NCI-H1694 treated with DMSO at 0.1 percent for 48 hours (cell line): ENCODE measurements around the gene TFB1M.
"Not testable (repeated sequence)": the region's sequence is repeated elsewhere in the genome, so short reads cannot be mapped to it uniquely, and the experiment has no call there.

Experiments used
- DNase-seq: peaks from one replicate; lab custom pipeline; 2025; lab: John Stamatoyannopoulos, UW

The TFB1M gene

DNA sequence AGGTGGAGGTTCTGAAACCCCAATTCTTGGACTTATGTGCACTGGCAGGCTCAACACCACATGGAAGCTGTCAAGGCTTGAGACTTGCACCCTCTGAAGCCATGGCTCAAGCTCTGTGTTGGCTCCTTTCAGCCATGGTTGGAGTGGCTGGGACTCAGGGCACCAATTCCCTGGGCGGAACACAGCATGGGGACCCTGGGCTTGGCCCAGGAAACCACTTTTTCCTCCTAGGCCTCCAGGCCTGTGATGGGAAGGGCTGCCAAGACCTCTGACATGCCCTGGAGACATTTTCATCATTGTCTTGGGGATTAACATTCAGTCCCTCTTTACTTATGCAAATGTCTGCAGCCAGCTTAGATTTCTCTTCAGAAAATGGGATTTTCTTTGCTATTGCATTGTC is 76.7 kb downstream of the TFB1M start:
- no peak for DNase-seq

DNA sequence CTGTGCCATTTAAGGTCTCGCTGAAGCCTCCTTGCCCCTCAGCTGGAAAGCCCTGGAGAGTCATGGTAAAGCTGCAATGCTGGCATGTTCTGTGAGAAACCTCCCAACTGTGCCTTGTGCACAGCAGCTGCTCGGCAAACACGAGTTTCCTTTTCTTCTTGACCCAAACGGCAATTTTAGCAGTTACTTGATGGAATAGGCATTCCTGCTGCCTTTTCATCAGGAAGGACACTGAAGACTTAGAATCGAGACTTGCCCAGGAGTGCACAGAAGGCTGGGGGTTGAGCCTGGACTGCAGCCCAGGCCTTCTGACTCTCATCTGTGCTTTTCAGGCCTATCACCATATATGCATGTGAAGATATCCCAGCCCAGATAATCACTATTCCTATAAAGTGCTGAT is 79.2 kb downstream of the TFB1M start:
- no peak for DNase-seq

DNA sequence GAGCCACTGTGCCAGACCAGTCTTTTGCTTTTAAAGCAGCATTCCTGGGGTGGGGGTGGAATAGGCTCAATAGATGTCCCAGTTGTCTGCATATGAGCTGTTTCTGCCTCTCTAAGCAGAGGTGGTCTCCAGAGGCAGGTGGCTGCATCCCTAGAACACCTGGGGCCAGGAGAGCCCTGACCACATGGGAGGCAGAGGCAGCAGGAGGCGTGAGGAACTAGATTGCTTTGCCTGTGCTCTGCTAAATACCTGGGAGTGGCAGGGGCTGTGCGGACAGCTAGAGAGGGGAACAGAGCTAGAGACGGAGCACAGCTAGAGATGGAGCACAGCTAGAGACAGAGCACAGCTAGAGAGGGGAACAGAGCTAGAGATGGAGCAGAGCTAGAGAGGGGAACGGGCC is 79.6 kb downstream of the TFB1M start:
- DNase-seq, result no peak

DNA sequence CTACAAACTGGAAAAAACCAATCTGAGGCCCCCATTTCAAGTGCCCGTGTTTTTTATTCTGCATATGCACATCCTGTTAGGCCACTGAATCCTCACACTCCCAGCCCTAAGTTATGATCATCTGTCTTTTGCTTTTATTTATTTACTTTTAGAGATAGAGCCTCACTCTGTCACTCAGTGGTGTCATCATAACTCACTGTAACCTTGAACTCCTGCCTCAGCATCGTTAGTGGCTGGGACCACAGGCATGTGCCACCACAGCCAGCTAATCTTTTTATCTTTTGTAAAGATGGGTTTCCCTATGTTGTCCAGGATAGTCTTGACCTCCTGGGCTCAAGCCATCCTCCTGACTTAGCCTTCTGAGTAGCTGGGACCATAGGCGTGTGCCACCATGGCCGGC is 80.1 kb downstream of the TFB1M start:
- no peak for DNase-seq

DNA sequence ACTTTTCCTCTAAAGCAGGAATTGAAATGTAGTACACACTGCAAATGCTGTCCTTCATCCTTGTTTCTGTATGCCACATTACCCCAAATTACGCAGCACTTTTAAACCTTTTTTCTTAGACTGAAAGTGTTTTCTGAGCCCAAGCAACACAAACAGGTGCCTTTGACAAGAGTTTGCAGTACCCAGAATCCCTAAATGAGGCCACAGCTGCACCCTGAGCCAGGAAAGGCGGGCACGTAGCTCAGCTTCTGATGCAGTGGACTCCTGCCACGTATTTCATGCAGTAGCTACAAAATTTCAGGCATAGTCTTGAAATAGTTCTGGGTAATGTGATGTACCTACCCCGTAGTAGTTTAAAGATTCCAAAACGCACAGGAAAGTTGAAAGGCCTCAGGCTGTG is 81.4 kb downstream of the TFB1M start:
- DNase-seq, result no peak

DNA sequence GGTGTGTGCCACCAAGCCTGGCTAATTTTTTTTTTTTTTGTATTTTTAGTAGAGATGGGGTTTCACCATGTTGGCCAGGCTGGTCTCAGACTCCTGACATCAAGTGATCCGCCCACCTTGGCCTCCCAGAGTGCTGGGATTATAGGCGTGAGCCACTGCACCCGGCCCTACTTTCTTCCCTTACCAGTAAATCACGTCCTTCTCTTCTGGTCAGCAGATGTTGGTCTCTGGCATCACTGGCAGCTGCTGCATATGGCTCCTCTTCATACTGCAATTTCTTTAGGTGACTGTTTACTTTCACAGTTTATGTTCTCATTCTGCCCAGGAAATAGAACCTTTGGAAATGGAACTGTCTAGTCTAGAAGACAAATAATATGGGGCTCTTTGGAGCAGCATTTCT is 83.3 kb downstream of the TFB1M start:
- not testable (repeated sequence) for DNase-seq

DNA sequence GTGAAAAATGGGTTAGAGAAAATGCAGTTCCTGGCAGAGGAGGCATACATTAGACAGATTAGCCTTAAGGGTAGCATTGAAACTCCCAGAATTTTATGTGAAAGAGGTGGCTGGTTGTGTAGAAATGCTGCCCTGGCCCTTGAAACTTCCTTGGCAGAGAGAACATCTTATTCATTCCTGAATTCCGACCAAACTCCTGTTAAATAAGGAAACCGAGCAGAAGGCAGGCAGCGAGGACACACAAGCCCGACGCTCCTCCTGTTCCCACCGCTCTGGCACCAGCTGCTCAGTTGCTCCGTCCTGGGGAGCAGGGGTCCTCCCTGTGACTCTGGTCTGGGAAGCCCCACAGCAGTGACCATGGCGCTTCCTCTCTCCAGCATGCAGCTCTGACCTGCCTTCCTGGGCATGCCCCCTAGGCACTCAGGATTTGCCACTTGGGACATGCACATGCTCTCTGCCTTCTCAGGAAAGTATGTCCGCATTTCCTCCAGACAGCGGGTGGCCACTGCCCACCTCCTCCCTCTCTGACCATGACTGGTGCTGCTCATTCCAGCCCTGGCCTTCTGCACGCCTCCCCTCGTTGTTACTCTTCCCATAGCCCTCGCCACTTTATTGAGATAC is 85.6 kb downstream of the TFB1M start:
- no peak for DNase-seq

DNA sequence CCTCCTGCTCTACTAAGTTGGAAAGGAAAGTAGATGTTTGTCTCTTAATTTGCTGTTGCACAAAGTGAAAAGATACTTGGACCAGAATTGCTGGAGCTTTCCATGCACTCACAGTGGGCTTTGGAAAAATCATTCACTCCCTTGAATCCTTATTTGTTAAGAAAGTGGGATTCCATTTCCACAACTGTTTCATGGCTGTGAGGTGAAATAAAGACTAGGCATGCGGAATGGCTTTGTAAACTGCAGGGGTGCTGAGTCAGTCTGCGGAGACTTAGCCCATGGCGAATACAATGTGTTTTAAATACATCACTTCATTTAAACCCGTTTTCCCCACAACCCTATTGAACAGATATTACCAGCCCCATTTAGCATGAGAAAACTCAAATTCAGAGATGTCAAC is 87.2 kb downstream of the TFB1M start:
- no peak for DNase-seq

DNA sequence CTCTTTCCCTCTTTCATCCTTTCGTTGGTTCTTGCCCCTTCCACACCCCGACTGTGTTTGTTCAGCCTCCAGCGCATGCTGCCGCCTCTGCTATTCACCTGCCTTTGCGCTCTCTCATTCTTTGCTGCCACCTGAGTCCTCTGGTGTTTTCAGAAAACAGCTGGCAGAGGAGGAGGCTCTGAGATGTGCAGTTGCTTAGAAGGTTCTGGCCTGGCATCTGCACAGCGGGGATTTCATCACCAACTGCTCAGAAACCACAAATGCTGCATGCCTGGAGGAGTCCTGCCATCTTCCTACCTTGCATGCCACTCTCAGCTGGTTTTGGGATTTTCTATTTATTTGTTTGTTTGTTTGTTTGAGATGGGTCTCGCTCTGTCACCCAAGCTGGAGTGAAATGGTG is 89.7 kb downstream of the TFB1M start:
- DNase-seq, result no peak

DNA sequence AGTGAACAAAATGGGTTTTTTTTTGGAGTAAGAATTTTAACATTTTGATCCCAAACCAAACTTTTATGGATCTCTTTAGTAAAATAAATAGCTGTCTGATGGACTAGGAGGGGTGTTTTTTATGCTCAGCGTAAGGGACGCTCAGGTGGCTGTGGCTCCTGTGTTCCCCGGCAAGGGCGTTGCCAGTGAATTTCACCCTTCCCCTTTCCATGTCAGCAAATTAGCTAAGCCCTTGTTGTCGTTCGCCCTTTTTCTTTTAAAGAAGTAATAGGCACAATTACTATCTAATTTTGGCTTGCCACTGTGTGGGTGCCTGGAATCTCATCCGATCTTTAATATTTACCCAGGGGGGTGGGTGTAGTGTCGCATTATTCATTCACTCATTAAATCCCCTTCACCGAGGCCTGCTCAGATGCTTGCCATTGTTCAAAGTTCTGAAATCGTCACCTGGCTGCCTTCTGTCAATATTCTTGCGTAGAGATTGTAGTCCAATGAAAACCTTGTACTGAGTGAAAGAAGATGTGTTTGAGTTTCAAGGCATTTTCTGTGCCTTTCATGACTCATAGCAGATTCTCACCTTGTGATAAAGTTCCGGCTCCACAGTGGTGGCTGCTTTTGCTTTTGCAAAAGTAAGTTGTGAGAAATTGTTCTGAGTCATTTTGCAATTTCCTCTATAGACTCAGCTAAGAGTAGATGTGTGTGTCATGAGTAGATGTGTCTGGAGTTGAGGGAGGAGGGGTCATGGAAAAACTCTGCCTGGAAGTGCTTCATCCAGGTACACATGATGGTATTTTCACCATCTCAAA is 90.4 kb downstream of the TFB1M start:
- DNase-seq, result no peak

DNA sequence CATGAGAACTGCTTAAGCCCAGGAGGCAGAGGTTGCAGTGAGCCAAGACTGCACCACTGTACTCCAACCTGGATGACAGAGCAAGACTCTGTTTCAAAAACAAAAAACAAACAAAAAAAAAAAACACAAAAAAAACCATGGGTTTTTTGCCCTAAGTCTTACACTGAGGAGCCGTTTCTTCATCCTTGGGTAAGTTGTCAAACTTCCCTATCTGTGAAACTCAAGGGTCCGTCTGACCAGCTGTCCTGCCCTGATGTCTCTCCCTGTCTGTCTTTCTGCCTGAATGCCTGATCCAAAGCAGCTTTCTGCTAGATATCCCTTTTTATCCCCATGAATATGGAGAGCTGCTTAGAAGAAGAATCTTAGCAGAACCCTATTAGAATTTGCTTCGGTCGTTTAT is 91.8 kb downstream of the TFB1M start:
- no peak for DNase-seq

DNA sequence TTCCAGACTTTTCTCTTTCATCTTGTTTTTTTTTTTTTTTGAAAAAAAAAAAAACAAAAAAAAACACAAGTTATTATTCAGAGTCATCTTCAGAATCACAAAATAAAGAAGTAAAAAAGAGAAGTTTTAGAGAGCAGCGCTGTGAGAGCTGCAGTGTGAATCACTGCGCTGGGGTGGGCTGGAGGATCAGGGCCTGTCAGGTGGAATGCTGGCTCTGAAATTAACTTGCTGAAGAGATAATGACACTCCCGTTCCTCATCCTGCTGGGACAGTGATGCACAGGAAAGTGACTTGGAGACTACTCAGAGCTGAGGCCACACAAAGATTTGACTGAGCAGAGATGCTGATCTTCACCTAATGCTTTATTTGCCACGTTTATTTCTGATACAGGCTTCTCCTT is 93.2 kb downstream of the TFB1M start:
- no peak for DNase-seq

DNA sequence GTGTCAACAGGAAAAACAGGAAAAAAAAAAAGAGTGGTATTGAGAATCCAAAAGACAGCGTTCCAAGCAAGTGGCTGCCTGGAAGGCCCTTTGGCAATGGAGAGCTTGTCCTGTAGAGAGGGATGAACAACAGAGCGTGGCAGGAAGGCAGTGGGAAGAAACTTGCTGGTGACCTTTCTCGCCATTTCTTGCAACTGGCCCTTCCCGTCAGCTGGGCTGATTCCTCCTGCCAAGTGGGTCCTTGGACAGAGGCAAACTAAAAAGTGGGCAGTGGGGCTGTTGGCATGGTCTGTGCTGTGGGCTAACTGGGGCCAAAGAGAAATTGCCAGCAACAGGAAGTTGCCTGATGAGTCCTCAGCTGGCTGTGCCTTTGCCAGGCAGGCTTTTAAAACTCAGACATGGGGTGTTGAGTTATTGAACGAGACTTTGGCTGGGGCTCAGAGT is 94.4 kb downstream of the TFB1M start:
- no peak for DNase-seq

DNA sequence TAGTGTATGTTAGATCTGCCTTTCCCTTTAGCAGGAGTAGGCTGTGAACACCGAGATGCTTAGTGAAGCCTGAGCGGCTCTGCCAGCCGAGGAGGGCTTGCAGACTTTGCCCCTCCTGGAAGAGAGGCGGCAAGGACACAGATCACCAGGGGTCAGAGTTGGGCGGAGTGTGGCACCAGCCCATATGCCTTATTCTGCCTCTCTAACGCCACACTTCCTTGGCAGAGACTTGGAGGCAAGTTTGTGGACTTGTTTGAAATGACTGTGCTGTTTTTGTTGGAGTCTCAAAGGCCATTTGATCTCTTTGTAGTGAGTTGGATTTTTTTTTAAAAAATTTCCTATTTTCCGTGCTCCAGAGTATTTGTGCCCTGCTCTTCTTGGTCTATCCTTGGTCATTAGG is 95.0 kb downstream of the TFB1M start:
- no peak for DNase-seq

DNA sequence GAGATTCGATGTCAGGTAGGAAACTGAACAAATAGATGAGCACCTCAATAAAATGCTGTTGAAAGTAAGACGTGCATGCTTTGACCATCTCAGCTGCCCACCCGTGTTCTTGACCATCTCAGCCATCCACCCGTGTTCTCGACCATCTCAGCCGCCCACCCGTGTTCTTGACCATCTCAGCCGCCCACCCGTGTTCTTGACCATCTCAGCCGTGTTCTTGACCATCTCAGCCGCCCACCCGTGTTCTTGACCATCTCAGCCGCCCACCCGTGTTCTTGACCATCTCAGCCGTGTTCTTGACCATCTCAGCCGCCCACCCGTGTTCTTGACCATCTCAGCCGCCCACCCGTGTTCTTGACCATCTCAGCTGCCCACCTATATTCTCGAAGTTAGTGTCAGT is 95.6 kb downstream of the TFB1M start:
- not testable (repeated sequence) for DNase-seq

DNA sequence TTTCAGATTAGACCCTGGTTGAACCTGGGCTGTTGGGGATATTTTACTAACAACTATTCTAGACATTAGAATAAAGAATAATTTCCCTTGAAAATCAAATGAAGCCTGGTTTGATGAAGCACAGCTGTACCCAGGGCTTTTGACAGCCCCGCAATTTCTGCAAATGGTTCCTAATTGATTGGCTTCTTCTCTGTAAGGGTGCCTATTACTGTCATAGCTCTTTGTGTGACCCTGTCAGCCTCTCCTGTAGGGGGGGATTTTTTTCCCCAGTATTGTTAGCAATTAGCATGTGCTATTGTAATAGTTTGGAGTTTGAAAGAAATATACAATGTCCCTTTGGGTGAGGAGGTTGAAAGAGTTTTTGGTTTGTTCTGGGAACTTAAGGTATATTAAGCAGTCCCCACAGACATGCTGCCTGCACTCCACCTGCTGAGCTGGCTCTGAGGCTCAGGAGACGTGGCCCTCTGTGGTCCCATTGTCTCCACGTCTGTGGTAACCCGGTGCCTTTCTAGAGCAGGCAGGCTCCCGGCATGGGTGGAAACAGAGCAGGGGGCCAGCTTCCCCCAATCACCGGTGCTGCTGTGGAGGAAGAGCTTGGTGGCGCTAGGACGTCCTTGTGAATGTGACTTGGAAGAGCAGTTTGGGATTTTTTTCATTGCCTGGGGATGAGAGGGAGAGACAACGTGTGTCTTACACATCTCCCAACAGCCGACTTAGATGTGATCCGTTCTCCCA is 97.8 kb downstream of the TFB1M start:
- no peak for DNase-seq

DNA sequence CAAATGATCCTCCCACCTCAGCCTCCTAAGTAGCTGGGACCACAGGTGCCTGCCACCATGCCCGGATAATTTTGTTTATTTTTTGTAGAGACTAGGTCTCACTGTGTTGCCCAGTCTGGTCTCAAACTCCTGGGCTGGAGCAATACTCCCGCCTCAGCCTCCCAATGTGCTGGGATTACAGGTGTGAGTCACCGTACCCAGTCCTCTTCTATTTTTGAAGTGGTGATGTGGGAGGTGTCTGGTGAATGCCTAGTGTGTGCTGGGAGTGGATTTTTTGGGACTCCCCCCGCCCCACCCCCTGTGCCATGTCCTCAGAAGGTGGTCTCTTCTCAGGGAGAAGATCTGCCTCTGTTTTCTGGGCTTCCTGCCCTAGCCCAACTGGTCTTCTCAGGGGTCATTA is 98.4 kb downstream of the TFB1M start:
- no peak for DNase-seq

DNA sequence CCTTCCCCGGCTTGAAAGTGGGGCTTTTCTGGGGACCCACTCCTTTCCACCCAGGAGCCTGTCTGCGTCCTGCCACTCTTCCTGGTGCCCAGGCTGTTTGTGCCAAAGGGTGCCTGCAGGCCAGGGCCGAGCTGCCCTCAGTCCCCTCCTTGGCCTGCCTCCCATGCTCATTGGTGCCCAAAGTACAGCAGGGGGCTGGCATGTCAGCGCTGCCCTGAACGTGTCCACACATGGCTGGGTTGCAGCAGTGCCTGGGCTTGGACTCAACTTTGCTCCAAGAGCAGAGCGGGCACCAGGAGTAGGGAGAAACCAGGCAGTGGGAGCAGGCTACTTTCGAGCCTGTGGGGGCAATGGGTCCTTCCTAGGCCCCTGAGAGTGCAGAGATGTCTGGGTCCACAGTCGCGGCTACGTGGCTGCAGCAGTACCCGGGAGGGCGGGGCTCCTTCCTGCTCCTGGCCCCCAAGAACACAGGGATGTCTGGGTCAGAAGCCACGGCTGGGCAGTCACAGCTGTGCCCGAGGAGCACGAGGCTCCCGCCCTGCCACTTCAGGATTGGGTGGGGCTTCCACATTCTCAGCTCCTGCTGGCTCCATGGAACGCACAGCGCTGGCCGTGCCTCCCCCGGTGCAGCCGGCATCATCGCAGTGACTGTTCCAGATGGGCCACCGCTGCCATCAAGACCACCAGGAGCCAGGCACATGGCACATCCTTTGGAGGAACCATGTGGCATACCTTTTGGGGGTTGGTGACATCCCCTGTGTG is 100.5 kb downstream of the TFB1M start:
- no peak for DNase-seq

DNA sequence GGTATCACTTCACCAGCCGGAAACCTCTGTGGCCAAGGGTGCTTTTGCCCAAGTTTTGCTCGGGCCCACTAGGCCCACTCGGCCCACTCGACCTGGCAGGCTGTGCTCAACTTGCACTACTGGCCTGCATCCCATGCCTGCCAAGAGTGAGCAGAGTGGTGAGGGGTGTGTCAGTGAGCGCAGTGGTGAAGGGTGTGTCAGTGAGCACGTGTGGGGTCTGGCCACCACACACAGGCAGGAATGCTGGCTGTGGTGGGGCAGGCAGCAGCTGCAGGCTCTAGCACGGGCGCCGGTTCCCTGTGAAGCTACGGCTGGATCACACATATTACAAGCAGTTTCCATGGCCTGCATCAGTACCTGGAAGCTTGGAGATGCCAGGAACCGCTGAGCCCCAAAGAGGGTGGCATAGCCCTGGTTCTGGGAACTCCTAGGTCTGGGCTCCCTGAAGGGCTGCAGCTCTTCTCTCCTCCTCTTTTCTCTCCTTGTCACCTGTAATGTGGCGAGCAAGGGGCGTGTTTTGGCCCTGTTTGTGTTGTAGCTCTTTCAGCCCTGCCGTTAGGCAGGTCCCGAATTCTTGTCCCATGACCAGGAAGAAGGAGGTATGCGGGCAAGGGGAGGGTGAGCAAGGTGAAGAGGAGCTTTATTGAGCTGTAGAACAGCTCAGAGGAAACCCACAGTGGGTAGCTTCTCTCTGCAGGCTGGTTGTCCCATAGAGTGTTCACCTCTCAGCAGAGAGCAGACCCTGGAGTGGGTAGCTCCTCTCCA is 101.5 kb downstream of the TFB1M start:
- no peak for DNase-seq

DNA sequence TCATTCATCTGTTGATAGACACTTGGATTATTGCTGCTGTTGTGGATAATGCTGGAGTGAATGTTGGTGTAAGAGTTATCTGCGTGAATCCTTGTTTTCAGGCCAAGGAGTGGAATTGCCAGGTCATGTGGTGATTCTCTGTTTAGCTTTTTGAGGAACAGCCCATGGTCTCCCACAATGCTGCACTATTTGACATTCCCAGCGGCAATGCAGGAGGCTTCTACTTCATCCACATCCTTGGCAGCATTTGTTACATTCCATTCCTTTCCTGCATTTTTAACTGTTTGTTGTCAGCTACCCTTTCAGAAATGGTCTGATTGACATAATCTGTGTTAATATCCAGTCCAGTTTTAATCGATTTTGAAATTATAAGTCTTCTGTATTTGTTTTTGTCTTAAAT is 102.2 kb downstream of the TFB1M start:
- no peak for DNase-seq

DNA sequence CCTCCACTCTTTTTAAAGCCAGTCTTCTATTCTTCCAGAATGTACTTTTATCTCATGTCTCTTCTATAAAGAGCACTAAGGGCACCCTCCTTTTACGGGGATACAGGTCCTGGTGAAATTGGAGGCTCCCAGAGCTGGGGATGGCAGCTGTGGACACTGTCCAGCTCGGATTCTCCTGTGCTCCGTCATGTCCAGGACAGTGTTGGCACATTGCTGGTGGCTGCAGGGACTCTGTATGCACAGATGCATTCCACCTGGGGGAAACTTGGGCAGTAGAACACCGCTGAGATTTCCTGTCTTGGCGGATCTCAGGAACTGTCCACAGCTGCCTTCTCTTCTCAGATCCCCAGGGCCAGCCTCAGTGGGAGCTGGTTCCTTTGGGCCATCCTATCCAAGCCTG is 107.1 kb downstream of the TFB1M start:
- DNase-seq, result no peak
